Measurements from ENCODE around the gene SNAI3.

The SNAI3 gene

DNA sequence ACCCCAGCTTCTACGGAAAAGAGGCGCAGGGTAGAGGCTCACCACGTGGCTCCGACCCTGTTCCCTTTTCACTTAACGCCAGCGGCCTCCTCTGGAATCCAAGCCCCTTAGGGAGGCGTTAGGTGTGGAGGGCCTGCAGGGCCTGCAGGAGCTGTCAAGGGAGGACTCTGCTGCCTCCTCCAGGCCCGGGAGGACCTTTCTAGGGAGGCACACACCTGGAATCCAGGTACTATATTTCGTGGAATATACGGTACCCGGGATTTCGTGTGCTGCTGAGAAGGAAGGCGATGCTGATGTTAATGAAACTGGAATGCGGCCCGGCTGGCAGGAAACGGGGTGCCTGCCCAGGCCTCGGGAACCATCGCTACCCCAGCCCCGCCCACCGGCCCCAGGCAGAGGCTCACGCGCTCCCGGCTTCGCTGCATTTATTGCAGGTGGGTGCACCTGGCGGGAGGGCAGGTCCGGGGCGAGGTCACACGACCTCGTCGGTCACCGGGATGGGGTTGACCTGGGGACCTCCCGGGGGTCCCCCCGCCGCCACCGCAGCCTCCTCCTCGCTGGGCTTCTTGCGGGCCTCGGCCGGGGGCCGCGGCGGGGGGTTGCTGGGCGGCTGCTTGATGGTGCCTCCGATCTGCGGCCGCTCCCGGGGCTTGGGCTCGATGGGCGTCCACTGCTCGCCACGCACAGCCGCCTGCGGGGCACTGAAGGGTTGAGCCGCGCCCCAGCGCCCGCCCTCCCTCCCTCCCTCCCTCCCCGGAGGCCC is 43.2 kb downstream of the SNAI3 start:
- H3K27me3 Mint-ChIP-seq (ENCODE audit: low read depth), result peaks cover 25% of the 10 kb centered on the region
- no peaks in the 10 kb centered on the region for H3K9me3 Mint-ChIP-seq
- peaks cover 8% of the 10 kb centered on the region for H3K36me3 Mint-ChIP-seq (ENCODE audit: low read depth)
- no peak overlapping the region for H3K27ac Mint-ChIP-seq
- TF ChIP-seq, protein P1, sequence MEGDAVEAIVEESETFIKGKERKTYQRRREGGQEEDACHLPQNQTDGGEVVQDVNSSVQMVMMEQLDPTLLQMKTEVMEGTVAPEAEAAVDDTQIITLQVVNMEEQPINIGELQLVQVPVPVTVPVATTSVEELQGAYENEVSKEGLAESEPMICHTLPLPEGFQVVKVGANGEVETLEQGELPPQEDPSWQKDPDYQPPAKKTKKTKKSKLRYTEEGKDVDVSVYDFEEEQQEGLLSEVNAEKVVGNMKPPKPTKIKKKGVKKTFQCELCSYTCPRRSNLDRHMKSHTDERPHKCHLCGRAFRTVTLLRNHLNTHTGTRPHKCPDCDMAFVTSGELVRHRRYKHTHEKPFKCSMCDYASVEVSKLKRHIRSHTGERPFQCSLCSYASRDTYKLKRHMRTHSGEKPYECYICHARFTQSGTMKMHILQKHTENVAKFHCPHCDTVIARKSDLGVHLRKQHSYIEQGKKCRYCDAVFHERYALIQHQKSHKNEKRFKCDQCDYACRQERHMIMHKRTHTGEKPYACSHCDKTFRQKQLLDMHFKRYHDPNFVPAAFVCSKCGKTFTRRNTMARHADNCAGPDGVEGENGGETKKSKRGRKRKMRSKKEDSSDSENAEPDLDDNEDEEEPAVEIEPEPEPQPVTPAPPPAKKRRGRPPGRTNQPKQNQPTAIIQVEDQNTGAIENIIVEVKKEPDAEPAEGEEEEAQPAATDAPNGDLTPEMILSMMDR (IDR thresholded peaks at IDR 0.05; ENCODE audit: unreplicated experiment in 3 of 3), result no peak
- no peaks in the 10 kb centered on the region for H3K4me1 Mint-ChIP-seq
- no peak overlapping the region for H3K4me3 Mint-ChIP-seq

DNA sequence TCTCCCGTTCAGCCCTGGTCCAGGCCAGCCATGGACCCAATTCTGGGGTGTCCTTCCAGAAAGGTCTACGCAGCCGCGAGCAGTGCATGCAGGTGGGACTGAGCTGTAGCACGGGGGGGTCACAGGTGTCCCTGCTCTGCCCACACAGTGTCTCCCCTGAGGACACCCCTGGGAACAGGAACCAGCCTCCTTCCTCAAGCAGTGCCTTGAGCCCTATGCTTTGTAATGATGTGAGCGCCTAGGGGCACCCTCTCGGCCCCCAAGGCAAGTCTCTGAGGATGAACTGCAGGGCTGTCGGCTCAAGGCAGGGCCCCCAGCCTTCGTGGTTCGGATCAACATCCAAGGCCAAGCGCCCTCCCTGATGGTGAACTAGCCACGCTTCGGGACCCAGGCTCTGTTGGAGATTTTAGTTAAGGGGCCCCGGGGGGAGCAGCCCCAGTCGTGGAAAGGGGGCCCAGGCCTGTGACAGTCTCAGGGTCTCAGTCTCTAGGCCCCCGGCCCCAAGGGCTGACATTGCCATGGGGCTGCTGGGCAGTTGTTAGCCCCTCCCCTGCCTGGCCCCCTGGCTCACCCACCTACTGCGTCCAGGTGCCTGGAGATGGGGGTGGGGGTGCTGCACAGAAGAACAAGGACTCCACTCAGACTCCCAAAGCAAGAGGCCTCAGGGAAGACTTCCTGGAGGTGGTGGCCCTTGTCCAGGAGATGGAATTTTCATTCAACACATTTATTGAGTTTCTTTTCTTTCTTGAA is 45.6 kb downstream of the SNAI3 start:
- Mint-ChIP-seq H3K9me3 (no peaks in the 10 kb centered on the region), H3K36me3 (ENCODE audit: low read depth) (peaks cover 8% of the 10 kb centered on the region), H3K4me1 (no peaks in the 10 kb centered on the region), H3K4me3 (no peak overlapping the region), H3K27me3 (ENCODE audit: low read depth) (peaks cover 46% of the 10 kb centered on the region), H3K27ac (no peak overlapping the region)
- TF ChIP-seq, protein P1 (IDR thresholded peaks at IDR 0.05; ENCODE audit: unreplicated experiment in 3 of 3), result no peak

DNA sequence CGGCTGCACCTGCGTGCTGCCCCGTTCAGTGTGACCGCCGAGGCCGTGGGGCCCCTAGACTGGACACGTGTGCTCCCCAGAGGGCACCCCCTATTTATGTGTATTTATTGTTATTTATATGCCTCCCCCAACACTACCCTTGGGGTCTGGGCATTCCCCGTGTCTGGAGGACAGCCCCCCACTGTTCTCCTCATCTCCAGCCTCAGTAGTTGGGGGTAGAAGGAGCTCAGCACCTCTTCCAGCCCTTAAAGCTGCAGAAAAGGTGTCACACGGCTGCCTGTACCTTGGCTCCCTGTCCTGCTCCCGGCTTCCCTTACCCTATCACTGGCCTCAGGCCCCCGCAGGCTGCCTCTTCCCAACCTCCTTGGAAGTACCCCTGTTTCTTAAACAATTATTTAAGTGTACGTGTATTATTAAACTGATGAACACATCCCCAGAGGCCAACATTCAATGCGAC is 46.2 kb downstream of the SNAI3 start:
- TF ChIP-seq, protein P1 (IDR thresholded peaks at IDR 0.05; ENCODE audit: unreplicated experiment in 3 of 3), result no peak
- no peaks in the 10 kb centered on the region for H3K9me3 Mint-ChIP-seq
- no peaks in the 10 kb centered on the region for H3K4me1 Mint-ChIP-seq
- no peak overlapping the region for H3K4me3 Mint-ChIP-seq
- H3K27ac Mint-ChIP-seq, result no peak overlapping the region
- H3K27me3 Mint-ChIP-seq (ENCODE audit: low read depth), result peaks cover 46% of the 10 kb centered on the region
- peaks cover 5% of the 10 kb centered on the region for H3K36me3 Mint-ChIP-seq (ENCODE audit: low read depth)

DNA sequence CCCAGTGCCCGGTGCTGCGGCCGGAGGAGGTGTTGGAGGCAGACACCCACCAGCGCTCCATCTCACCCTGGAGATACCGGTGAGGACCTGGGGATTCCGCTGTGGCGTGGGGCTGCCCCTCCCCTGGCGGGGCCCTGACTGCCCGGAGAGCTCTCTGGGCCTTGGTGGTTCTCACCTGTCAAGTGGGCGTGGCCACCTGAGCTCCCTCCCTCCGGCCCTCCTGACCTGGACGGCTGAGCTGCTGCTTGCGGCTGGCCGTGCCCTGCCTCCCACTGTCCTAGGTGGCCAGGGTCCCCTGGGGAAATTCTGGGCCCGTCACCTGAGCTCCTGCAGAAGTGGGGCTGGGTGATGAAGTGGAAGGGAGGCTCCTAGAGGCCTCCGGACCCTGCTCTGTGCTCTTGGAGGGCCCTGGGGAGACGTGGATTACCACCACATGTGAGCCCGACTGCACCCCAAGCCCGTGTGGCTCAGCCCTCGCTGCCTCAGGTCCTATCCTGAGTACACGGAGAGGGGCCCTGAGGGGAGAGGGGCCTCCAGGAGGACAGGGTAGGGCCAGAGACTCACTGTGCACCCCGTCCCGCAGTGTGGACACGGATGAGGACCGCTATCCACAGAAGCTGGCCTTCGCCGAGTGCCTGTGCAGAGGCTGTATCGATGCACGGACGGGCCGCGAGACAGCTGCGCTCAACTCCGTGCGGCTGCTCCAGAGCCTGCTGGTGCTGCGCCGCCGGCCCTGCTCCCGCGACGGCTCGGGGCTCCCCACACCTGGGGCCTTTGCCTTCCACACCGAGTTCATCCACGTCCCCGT is 46.9 kb downstream of the SNAI3 start:
- TF ChIP-seq, protein P1 (IDR thresholded peaks at IDR 0.05; ENCODE audit: unreplicated experiment in 3 of 3), result no peak
- no peak overlapping the region for H3K4me3 Mint-ChIP-seq
- no peak overlapping the region for H3K27ac Mint-ChIP-seq
- H3K36me3 Mint-ChIP-seq (ENCODE audit: low read depth), result no peaks in the 10 kb centered on the region
- no peaks in the 10 kb centered on the region for H3K4me1 Mint-ChIP-seq
- no peaks in the 10 kb centered on the region for H3K9me3 Mint-ChIP-seq
- peaks cover 46% of the 10 kb centered on the region for H3K27me3 Mint-ChIP-seq (ENCODE audit: low read depth)

DNA sequence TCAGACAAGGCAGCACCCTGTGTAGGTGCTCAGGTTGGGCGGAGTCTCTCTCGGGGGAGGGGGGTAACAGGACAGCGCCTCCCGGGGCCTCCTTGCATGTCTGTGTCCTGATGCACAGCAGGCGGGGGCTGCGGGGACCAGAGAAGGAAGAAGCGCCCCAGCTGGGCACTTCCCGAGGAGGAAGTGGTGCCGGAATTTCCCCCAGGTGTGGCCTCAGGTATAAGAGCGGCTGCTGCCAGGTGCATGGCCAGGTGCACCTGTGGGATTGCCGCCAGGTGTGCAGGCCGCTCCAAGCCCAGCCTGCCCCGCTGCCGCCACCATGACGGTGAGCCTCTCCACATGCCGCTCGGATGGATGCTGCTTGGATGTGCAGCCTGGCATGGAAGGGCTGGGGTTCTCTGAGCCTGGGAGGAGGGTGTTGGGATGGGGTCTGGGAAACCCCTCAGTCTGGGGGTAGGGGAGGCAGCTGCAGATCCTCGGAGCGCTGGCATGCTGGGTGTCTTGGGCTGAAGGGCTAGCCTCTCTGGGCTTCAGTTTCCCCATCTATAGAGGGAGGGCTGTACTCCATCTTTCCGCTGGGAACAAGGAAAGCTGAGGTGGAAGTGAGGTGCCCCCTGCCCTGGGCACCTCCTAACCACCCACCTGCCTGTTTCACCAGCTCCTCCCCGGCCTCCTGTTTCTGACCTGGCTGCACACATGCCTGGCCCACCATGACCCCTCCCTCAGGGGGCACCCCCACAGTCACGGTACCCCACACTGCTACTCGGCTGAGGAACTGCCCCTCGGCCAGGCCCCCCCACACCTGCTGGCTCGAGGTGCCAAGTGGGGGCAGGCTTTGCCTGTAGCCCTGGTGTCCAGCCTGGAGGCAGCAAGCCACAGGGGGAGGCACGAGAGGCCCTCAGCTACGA is 47.7 kb downstream of the SNAI3 start, which contains the start of gene IL17C:
IL17C (plus strand) TSS at position 250 of the 908 bp plus-strand sequence; CDS start at position 320, 70 bp downstream.
- no peaks in the 10 kb centered on the region for H3K4me1 Mint-ChIP-seq
- H3K36me3 Mint-ChIP-seq (ENCODE audit: low read depth), result no peaks in the 10 kb centered on the region
- TF ChIP-seq, protein P1 (IDR thresholded peaks at IDR 0.05; ENCODE audit: unreplicated experiment in 3 of 3), result no peak
- H3K27ac Mint-ChIP-seq, result no peak within 1 kb of the TSS
- peaks cover 48% of the 10 kb centered on the region for H3K27me3 Mint-ChIP-seq (ENCODE audit: low read depth)
- no peaks in the 10 kb centered on the region for H3K9me3 Mint-ChIP-seq
- H3K4me3 Mint-ChIP-seq, result no peak within 1 kb of the TSS
